GM12874 (cell line): ENCODE measurements around the gene NAGPA.

Experiments
- TF ChIP-seq, protein P1 (sequence below): IDR thresholded peaks from 2 replicates; pipeline ENCODE4 v1.5.1; 2011; ENCODE audit warnings: low read depth, mild to moderate bottlenecking, control low read depth, low read length, moderate library complexity; ENCODE audit not compliant: insufficient read depth

NAGPA gene

GRCh38 chr16:4982056-4982867, 51.5 kb downstream of the NAGPA start:
- TF ChIP-seq, protein P1, sequence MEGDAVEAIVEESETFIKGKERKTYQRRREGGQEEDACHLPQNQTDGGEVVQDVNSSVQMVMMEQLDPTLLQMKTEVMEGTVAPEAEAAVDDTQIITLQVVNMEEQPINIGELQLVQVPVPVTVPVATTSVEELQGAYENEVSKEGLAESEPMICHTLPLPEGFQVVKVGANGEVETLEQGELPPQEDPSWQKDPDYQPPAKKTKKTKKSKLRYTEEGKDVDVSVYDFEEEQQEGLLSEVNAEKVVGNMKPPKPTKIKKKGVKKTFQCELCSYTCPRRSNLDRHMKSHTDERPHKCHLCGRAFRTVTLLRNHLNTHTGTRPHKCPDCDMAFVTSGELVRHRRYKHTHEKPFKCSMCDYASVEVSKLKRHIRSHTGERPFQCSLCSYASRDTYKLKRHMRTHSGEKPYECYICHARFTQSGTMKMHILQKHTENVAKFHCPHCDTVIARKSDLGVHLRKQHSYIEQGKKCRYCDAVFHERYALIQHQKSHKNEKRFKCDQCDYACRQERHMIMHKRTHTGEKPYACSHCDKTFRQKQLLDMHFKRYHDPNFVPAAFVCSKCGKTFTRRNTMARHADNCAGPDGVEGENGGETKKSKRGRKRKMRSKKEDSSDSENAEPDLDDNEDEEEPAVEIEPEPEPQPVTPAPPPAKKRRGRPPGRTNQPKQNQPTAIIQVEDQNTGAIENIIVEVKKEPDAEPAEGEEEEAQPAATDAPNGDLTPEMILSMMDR, result no peak

DNA sequence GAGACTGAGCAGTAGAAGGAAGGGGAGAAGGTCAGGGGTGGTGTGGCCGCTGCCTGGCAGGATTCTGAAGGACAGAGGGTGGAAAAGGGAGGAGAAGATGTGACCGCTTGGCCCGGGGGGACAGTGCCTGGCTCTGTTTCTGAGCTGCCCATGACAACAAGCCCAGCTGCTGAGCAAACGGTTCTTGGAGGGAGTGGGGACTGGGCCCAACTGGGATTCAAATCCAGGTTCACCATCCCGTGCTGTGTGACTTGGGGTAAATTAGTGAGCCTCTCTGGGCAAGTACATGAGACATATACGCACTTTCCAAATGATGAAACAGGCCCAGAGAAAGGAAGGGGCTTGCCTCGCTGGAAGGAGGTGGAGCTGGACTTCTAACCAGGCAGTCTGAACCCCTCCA, 52.3 kb downstream of the NAGPA start:
- TF ChIP-seq, protein P1, result no peak

DNA sequence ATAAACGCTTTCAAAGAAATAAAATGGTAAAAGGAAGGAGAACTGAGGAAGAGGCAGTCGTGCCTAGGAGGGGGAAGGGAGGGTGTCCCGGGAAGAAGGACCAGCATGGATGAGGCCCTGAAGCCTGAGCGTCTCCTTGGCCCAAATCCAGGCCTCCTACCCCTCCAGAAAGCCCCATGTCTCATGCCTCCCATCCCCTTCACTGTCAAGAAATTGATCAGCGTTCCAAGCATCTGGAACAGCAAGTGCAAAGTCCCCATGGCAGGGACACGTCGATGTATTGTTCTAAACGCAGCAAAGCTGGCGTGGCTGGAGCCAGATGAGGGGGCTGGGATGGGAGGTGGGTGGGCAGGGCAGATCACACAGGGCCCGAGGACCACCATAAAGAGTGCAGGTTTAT, 53.0 kb downstream of the NAGPA start:
- TF ChIP-seq, protein P1, result no peak

DNA sequence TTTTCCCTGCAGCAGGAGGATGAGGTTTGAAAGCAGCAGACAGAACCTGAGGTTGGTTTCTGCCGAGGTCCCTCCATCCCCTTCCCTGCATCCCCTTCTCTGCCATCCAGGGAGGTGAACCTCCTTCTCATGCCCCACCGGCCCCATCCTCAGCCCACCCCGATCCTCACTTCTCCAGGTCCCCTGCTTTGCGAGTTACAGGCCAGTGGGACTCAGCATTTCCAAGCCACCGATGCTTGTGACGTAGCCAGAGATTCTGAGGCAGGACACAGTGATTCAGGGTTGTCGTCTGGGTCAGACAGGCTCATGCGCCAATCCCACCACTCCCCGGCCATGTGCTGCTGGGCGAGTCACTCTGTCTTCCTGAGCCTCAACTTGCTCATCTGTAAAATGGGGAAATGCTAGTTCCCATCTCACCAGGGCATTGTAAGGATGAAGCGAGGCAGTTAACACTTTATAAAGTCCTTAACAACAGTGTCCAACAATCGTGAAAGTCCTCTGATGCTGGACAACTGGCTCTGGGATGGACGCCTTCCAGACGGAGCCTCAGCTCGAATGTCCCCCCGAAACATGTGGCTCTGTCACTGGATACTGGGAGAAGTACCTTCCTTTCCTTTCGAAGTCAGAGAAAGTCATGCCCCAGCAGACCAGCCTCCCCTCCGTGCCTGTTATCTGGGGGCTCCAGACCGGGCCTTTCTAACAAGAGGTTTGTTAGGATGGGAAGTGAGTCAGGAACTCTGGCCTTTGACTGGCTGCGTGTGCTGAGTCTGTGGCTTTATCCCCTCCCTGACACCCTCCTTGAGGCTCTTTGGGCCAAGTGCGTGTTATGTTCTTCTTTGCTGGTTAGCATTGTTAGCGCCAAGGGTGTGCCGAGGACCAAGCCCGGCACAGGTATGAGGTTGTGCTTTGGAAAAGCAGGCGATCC, 53.7 kb downstream of the NAGPA start:
- TF ChIP-seq, protein P1, result no peak

- TF ChIP-seq, protein P1, result no peak
Observed at GRCh38 chr16:4979164-4979563, 54.6 kb downstream of the NAGPA start.

DNA sequence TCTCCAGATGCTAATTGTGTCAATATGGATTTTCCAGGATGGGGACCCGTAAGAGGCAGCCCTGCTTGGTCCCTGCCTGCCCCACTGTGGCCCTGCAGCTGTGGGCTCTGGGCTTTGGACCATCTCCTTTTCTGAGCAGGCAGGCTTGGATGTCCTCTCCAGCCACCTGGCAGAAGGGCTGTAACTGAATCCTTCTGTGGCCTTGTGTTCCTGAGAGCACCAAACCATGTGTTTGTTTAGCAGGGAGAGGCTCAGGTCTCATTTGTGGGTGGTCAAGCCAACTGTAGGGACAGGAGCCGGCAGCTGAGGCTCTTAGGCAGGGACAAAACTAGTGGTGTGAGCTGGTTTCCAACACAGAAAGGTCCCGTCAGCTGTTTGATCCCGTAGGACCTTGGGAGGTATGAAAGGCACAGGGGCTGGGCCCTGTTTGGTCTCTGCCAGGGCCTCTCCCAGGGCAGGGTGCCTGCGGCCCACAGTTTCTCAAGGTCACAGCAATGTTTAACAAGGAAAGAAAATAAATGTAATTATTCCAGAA, 57.1 kb downstream of the NAGPA start:
- TF ChIP-seq, protein P1, result no peak

- TF ChIP-seq, protein P1, result no peak
Observed at GRCh38 chr16:4976079-4976478, 57.7 kb downstream of the NAGPA start.
